Chondrocyte (in vitro differentiated cells): ENCODE measurements around the gene KIF19. TPM values are rescaled to one million over a fixed set of nuclear protein-coding genes. Genes with fewer than 3 reads are reported as not detected.
A peak's percentile ranks its signal among the peaks of the same experiment; 100 is the strongest.

Experiments used
- DNase-seq: peaks from one replicate; pipeline ENCODE4 v3.0.0; 2021; ENCODE audit warnings: mixed read lengths, low spot score
- H3K27ac Mint-ChIP-seq: one replicate; pipeline ENCODE4 v1.8.0; 2021; ENCODE audit warnings: mild to moderate bottlenecking, moderate library complexity, mixed read lengths; ENCODE audit not compliant: unreplicated experiment
- H3K27me3 Mint-ChIP-seq: 2 replicates; pipeline ENCODE4 v1.8.0; 2021; ENCODE audit warnings: low read depth, mixed read lengths
- H3K36me3 Mint-ChIP-seq: 2 replicates; pipeline ENCODE4 v1.8.0; 2021; ENCODE audit warnings: low read depth, mixed read lengths
- H3K4me1 Mint-ChIP-seq: 2 replicates; pipeline ENCODE4 v1.8.0; 2021; ENCODE audit warnings: low read depth, mild to moderate bottlenecking, mixed read lengths
- H3K4me3 Mint-ChIP-seq: one replicate; pipeline ENCODE4 v1.8.0; 2021; ENCODE audit warnings: mild to moderate bottlenecking, moderate library complexity, mixed read lengths; ENCODE audit not compliant: unreplicated experiment
- H3K9me3 Mint-ChIP-seq: 2 replicates; pipeline ENCODE4 v1.8.0; 2021; ENCODE audit warnings: low read depth, mixed read lengths
- total RNA-seq: library from RNA; stranded (reverse); gene quantifications from 3 replicates; pipeline ENCODE4 v1.2.1, GENCODE V29; 2021
- TF ChIP-seq, protein P1 (sequence below): fragments of 200-600 bp; sonication (generic); IDR thresholded peaks from 2 replicates; pipeline ENCODE4 v1.5.0; 2021; ENCODE audit warnings: antibody characterized with exemption, mild to moderate bottlenecking, moderate library complexity

The KIF19 gene
- total RNA-seq, 1 donor from 2014 or later = not detected

DNA sequence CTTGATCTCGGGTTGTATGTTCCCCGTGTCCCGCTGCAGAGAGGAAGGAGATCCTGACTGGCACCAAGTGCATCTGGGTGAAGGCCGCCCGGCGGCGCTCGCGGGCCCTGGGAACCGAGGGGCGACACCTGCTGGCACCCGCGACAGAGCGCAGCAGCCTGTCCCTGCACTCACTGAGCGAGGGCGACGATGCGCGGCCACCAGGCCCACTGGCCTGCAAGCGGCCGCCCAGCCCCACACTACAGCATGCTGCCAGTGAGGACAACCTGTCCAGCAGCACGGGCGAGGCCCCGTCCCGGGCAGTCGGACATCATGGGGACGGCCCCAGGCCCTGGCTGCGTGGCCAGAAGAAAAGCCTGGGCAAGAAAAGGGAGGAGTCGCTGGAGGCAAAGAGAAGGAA is 28.1 kb downstream of the KIF19 start:
- Mint-ChIP-seq H3K4me1 (no peaks in the 10 kb centered on the region), H3K9me3 (no peaks in the 10 kb centered on the region), H3K4me3 (no peak overlapping the region), H3K27ac (no peak overlapping the region), H3K27me3 (peaks cover 56% of the 10 kb centered on the region), H3K36me3 (no peaks in the 10 kb centered on the region)
- TF ChIP-seq, protein P1, sequence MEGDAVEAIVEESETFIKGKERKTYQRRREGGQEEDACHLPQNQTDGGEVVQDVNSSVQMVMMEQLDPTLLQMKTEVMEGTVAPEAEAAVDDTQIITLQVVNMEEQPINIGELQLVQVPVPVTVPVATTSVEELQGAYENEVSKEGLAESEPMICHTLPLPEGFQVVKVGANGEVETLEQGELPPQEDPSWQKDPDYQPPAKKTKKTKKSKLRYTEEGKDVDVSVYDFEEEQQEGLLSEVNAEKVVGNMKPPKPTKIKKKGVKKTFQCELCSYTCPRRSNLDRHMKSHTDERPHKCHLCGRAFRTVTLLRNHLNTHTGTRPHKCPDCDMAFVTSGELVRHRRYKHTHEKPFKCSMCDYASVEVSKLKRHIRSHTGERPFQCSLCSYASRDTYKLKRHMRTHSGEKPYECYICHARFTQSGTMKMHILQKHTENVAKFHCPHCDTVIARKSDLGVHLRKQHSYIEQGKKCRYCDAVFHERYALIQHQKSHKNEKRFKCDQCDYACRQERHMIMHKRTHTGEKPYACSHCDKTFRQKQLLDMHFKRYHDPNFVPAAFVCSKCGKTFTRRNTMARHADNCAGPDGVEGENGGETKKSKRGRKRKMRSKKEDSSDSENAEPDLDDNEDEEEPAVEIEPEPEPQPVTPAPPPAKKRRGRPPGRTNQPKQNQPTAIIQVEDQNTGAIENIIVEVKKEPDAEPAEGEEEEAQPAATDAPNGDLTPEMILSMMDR = peak; percentile 75
- DNase-seq = no peak

DNA sequence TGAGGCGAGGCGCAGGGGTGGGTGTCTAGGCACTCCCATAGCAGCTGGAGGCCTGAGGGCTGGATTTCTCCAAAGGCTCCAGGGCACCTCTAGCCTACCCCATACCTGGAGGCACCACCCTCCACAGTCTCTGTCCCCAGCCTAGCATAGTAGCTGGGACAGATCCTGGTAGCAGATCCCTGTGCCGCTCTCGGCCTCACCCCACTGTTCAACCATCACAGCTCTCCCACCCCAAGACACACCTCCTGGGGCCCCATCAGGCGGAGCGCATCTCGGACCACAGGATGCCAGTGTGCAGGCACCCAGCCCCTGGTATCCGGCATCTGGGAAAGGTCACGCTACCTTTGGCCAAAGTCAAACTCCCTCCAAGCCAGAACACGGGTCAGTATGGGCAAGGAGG is 28.5 kb downstream of the KIF19 start:
- Mint-ChIP-seq H3K4me1 (no peaks in the 10 kb centered on the region), H3K4me3 (no peak overlapping the region), H3K27me3 (peaks cover 53% of the 10 kb centered on the region), H3K27ac (no peak overlapping the region), H3K36me3 (no peaks in the 10 kb centered on the region), H3K9me3 (no peaks in the 10 kb centered on the region)
- TF ChIP-seq, protein P1 = no peak
- no peak for DNase-seq

DNA sequence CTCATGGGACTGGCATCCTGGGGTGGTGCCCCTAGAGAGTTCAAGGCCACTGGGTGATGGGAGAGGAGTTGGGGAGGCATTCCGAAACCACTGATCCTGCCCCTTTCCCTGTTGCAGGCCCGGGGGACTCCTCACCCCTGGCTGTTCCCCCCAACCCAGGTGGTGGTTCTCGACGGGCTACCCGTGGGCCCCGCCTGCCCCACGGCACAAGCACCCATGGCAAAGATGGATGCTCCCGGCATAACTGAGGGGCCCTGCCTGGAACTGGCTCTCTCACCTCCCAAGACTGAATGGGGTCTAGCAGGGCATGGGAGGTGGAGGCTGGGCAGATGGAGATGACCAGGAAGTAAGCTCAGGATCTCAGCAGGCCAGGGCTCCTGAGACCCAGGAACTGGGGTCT is 29.0 kb downstream of the KIF19 start:
- no peaks in the 10 kb centered on the region for H3K9me3 Mint-ChIP-seq
- peaks cover 49% of the 10 kb centered on the region for H3K27me3 Mint-ChIP-seq
- TF ChIP-seq, protein P1 = no peak
- H3K4me3 Mint-ChIP-seq = no peak overlapping the region
- H3K27ac Mint-ChIP-seq = no peak overlapping the region
- DNase-seq = no peak
- H3K4me1 Mint-ChIP-seq = no peaks in the 10 kb centered on the region
- no peaks in the 10 kb centered on the region for H3K36me3 Mint-ChIP-seq

DNA sequence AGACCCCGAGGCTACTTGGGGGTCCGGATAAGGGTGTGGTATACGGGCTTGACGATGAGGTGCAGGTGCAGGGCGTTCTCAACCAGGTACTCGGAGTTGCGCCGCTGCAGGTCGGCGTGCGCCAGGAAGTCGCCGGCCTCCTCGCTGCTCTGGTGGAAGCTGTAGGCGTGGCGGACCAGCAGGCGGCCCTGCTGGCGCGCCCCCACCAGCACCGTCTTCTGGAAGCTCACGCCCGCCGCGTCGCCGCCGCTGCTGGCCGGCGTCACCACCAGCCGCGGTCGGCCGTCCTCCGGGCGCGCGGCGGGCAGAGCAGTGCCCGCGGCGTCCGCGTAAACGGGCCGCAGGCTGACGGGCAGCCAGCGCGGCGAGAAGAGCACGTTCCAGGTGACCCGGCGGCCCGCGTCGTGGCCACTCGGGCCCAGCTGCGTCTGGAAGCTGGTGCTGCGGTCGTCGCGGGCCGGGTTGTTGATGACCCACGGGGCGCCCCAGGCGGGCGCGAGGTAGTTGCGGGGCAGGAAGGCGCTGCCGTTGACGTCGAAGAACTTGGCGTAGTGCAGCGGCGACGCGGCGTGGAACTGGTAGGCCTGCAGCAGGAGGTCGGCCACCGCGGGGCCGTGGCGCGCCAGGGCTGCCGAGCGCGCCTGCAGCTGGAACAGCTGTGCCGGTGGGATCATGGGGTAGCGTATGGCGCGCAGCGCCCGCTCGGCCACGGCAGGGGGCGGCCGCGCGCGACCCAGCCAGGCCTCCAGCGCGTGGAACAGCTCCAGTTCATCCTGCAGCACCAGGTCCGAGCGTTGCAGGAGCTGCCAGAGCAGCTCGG is 30.8 kb downstream of the KIF19 start:
- peaks cover 49% of the 10 kb centered on the region for H3K27me3 Mint-ChIP-seq
- H3K36me3 Mint-ChIP-seq = no peaks in the 10 kb centered on the region
- H3K4me1 Mint-ChIP-seq = no peaks in the 10 kb centered on the region
- H3K4me3 Mint-ChIP-seq = peak overlapping the region; percentile 31
- H3K9me3 Mint-ChIP-seq = no peaks in the 10 kb centered on the region
- H3K27ac Mint-ChIP-seq = no peak overlapping the region
- DNase-seq = peak; percentile 54
- TF ChIP-seq, protein P1 = no peak

DNA sequence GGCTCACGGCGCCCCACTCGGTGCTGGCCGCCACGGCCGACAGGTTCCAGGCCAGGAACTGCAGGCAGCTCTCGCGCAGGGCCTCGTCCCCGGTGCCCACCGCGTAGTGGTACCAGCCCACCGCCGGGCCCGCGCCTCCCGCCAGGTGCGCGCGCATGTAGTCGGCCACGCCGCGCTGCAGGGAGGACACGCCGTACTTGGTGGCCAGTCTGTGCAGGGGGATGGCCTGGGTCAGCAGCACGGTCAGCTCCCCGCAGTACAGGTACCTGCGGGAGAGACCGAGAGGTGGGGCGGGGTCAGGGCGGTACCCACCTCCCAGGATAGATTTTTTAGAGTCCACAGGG is 31.4 kb downstream of the KIF19 start:
- no peak overlapping the region for H3K4me3 Mint-ChIP-seq
- DNase-seq = peak; percentile 90
- H3K4me1 Mint-ChIP-seq = no peaks in the 10 kb centered on the region
- no peaks in the 10 kb centered on the region for H3K9me3 Mint-ChIP-seq
- H3K27me3 Mint-ChIP-seq = peaks cover 47% of the 10 kb centered on the region
- TF ChIP-seq, protein P1 = no peak
- no peak overlapping the region for H3K27ac Mint-ChIP-seq
- H3K36me3 Mint-ChIP-seq = no peaks in the 10 kb centered on the region
